Hippocampal formation (tissue), 2 donors: ENCODE results near the gene IFFO2.

ENCODE experiments used
- DNase-seq, 2 donors: peaks; one replicate each; lab custom pipeline; 2025; lab: John Stamatoyannopoulos, UW

IFFO2 gene

GRCh38 chr1:18956193-18957135 lies at the start of gene IFFO2:
Gene IFFO2 (minus strand): TSS chr1:18956676. CDS start chr1:18956332, 344 bp downstream.
- peak; percentile 96 to 97 for DNase-seq

- DNase-seq: no peak
Measured at GRCh38 chr1:19006000-19006399, 49.5 kb upstream of the IFFO2 start.

GRCh38 chr1:19003371-19004290 lies 47.2 kb upstream of the IFFO2 start:
- no peak for DNase-seq

GRCh38 chr1:19000065-19000464 lies 43.6 kb upstream of the IFFO2 start:
- no peak for DNase-seq

- DNase-seq: no peak
Measured at GRCh38 chr1:18999359-18999758, 42.9 kb upstream of the IFFO2 start.

GRCh38 chr1:18998016-18998724 lies 41.7 kb upstream of the IFFO2 start:
- DNase-seq: no peak

- DNase-seq: peak; percentile 68 to 77
Measured at GRCh38 chr1:18997508-18997907, 41.0 kb upstream of the IFFO2 start.

GRCh38 chr1:18996548-18997177 lies 40.2 kb upstream of the IFFO2 start:
- DNase-seq: no peak

GRCh38 chr1:18994381-18994780 lies 37.9 kb upstream of the IFFO2 start:
- no peak for DNase-seq

GRCh38 chr1:18992646-18993045 lies 36.2 kb upstream of the IFFO2 start:
- DNase-seq: no peak

GRCh38 chr1:18991585-18991984 lies 35.1 kb upstream of the IFFO2 start:
- no peak for DNase-seq

- DNase-seq: no peak
Measured at GRCh38 chr1:18989896-18990295, 33.4 kb upstream of the IFFO2 start.

- DNase-seq: no peak
Measured at GRCh38 chr1:18989176-18989799, 32.8 kb upstream of the IFFO2 start.

GRCh38 chr1:18981242-18981641 lies 24.8 kb upstream of the IFFO2 start:
- no peak for DNase-seq

- DNase-seq: no peak
Measured at GRCh38 chr1:18978706-18979105, 22.2 kb upstream of the IFFO2 start.

- no peak for DNase-seq
Measured at GRCh38 chr1:18977428-18977827, 21.0 kb upstream of the IFFO2 start.

GRCh38 chr1:18976096-18976495 lies 19.6 kb upstream of the IFFO2 start:
- no peak for DNase-seq

- no peak for DNase-seq
Measured at GRCh38 chr1:18974606-18975005, 18.1 kb upstream of the IFFO2 start.

- no peak for DNase-seq
Measured at GRCh38 chr1:18974005-18974404, 17.5 kb upstream of the IFFO2 start.

- no peak for DNase-seq
Measured at GRCh38 chr1:18973446-18973955, 17.0 kb upstream of the IFFO2 start.

GRCh38 chr1:18972991-18973390 lies 16.5 kb upstream of the IFFO2 start:
- DNase-seq: no peak
